SK-N-DZ (cell line): ENCODE measurements around the gene AGA. TPM values are rescaled to one million over a fixed set of nuclear protein-coding genes. Genes with fewer than 3 reads are reported as not detected.

Experiments used
- DNase-seq: peaks from one replicate; pipeline ENCODE4 v3.0.0-alpha.2; 2015; ENCODE audit warnings: low spot score
- polyA plus RNA-seq, 2 experiments: library from polyadenylated mRNA; depleted of rRNA; stranded (reverse); fragments of >200 nt; gene quantifications; 2 replicates each; pipeline ENCODE4 v1.2.3, GENCODE V29; 2014

Gene AGA
- polyA plus RNA-seq (2014; cell fraction: cytosol; rRNA removed) = 8.4 and 9.7 TPM in 2 replicates
- polyA plus RNA-seq (2014; cell fraction: nucleus; rRNA removed) = 4.2 and 5.2 TPM in 2 replicates

DNA sequence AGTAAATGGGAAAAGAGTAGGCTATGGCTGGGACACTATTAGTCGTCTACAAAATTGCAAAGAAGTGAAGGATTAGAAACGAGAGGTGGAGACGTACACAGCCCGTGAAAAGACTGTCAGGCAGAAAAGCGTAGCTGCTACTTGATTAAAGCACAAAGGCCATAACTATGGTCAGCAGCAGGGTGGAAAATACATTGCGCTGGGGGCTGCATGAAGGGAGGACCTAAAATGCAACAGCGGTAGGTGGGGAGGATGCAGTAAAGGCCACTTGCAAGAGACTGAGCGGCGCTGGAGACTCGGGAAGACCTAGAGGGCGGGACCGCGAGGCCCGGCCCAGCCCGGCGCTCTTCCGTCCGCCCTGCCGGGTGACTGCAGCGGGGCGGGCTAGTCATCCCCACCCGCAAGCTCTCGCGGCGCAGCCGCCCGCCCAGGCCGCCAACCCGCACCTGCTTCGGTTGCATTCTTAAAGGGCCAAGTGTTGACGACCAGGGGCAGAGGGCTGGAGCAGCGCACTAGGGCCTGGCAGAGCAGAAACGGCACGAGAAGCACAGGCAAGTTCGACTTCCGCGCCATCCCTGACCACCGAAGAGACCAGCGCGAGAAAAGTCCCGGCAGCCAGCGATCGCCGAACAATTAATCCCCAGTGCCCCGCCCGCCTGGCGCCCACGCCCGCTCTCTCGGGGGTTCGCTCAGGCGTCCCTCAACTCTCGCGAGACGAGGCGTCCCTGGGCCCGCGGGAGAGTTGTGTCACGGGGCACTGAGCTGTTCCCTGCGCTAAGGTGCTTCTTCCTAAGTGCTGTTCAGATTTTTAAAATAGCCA, at the start of gene AGA:
Gene AGA (minus strand): TSS at position 635 of the 820 bp plus-strand sequence. CDS start 62 bp downstream, at position 573.
- peak; percentile 90 for DNase-seq

DNA sequence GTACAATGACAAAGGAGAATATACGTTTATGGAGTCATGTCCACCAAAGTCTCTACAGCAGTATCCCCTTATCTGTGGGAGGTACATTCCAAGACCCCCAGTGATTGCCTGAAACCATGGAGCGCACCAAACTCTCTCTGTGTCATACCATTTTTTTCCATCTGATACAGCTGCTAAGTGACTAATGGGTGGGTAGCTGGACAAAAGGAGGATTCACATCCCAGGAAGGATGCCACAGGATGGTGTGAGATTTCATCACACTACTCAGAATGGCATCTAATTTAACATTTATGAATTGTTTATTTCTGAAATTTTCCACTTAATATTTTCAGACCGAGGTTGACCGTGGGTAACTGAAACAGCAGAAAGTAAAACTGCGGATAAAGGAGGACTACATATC, 49.8 kb upstream of the AGA start:
- DNase-seq = no peak

DNA sequence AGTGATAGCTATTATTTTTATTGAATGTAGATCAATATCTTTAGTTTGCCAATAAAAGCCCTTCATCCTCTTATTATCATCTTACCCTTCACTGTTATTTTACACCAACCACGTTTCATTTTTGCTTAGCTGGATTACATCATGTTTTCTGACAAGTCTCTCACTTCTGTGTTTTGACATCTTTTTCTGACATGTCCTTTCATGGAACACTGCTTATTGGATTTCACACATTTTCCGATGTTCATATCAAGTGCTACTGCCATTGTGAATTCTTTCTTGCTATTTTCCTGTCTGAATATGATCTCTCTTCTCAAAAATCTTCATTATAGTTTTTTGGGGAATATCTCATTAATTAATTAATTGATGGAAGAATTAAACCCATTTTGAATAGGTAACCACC, 48.5 kb upstream of the AGA start:
- no peak for DNase-seq

DNA sequence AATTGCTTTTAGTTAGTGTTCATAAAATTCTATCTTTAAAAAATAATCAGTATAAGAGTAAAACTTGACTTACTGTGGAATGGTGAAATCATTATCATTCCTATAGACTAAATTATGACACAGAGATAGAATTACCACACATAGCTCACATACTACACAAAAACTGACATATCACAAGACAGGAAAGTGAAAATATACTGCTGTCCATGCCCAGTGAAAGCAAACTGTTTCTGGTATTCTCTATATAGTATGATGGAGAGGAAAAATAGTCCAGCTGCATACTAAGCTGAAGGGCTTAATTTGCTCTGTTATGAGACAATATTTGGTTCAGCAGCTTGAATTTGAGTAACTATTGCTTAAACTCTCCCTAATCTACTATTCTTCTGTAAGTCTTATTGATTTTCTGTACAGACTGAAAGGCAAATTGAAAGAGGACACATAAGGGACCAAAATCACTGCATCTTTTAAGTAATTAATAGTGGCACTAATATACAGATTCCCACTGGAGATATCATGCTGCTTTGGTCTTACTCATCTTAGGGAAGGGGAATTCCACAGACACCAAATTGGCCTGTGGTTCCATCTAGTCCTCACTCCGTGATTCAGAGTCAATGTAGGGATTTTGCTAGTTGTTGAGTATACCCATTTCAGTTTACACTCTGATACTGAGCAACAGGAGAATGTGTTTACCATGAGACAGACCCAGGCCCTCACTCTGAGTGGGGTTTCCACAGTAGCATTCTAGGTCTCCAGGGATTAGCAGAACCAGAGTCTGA, 47.4 kb upstream of the AGA start:
- DNase-seq = no peak

DNA sequence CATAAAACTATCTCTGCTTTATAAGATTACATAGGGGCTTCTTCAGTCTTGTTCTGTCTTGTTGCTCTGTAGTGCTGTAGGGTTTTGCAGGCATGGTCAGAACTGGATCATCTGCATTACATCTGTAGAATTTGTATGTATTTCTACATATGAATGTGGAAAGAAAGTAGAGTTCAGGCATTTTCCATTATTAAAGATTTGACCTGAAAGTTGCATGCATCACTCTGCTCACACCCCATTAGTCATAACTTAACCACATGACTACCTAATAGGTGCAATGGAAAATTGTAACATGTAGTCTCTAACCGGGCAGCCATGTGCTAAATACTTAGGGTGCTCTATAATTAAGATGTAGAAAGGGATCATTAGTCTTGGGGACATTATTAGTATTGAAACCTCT, 45.7 kb upstream of the AGA start:
- no peak for DNase-seq

DNA sequence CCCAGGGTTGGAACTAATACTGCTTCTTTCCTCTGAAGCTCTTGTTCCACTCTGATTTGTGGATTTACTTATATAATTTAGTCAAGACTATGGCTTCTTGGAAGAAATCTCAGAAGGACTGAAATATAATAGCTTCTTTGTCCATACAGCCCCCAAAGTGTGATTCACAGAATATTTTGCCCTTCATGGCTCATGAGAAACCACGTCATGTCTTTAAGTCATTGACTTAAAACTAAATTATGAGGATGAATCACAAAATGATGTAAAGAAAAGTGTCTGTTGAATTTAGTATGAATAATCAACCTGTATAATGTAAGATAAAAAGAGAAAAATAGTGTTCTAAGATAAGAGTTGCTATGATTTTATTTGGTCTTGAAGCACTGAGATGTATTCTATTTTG, 43.3 kb upstream of the AGA start:
- DNase-seq = no peak

DNA sequence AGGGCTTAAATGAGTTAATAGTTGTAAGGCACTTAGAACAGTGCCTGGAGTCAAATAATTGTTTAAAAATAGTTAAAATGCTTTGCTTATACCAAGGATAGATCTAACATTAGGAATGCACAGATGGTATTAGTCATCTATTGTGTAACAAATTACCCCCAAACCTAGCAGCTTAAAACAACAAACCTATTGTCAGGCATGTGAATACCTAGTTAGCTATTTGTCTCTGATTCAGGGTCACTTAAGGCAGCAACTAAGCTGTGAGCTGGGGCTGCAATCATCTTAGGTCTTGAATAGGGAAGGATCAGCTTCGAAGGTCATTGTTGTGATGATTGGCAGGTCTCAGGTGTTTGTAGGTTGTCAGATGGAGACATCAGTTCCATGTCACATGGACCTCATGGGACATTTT, 42.4 kb upstream of the AGA start:
- DNase-seq = no peak

DNA sequence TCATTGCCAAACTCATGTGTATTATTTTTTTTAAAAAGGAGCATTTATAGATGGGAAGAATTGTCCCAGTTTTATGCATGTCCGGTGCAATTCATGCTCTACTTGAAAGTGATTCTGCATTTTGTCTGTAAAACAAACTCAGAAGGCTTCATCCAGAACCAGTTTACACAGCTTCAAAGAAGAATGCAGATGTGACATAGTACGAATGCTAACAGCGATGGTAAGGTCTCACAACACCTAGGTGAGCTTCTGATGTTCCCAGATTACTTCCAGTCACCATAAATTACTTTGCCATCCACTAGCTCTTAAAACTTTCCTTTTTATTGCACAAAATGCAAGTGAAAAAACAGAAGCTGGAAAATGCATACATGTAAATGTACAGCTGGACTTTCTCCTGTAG, 41.5 kb upstream of the AGA start:
- no peak for DNase-seq

DNA sequence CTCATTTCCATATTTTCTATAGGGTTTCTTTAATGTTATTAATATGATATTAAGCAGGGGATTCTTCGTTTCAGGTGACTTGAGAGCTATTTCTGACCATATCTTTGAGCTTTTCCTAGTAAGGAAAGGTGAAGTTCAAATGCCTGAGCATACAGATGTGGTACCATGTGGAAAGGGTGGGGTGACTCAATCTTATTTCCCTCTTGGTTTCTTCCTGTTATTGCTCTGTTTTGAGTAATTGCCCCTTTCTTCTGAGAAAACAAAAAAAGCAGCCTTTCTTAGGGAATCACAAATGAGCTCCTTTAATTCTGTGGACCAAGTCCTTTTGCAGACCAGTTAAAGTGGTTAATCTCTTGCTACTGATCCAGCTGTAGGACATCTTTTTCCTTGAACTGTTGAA, 41.0 kb upstream of the AGA start:
- no peak for DNase-seq

DNA sequence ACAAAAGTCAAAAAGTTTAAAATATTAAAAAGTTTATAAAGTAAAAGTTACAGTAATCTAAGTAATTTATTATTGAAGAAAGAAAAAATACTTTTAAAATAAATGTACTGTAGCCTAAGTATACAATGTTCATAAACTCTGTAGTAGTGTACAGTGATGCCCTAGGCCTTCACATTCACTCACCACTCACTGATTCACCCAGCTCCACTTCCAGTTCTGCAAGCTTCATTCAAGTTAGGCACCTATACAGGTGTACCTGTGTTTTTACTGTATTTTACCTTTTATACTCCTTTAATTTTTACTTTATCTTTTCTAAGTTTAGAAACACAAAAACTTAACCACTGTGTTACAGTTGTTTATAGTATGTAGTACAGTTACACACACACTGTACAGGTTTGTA, 40.1 kb upstream of the AGA start:
- no peak for DNase-seq

DNA sequence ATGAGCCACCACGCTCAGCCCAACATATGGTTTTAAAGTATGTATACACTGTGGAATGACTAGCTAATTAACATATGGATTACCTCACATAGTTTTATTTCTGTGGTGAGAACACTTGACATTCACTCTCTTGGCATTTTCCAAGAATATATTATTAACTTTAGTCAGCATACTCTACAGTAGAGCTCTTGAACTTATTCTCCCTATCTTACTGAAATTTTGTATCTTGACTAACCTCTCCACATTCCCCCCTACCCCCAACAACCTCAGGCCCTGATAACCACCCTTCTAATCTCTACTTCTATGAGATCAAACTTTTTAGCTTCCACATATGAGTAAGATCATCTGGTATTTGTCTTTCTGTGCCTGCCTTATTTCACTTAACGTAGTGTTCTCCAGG, 38.6 kb upstream of the AGA start:
- DNase-seq = no peak

DNA sequence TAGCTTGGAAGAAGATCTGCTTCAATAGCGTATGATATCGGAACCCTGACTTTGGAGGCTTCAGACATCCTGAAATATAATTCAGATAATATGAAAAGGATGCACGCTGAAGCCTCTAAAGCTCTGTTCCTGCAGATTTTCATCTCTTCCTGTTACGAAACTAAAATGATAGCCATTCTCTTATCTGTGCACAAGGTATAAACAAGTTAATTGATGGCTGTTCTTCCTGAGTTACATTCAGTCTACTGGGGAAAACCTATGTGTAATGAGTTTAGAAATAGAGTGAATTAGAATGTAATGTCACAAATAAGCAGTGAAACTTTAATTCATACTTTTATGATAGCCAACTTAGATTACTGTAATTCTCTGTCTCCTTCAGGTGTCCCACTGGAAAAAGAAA, 36.8 kb upstream of the AGA start:
- DNase-seq = peak; percentile 13

DNA sequence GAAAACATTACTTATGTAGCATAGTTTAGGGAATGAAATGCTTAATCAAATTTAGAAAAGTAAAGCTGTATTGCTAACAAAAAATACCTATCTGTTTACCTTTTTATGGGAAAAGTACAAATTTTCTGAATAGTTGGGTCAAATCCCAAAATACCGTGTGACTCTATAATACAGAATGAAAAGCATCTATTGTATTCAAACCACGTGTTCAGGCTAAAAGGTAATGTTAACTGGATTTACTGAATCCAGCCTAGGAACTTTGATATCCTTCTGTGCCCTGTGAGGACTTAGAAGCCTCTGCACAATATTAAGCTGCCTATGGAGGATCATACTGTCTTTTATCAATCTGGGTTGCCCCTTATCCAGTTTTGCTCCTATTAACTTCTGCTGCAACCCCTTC, 36.3 kb upstream of the AGA start:
- DNase-seq = no peak

DNA sequence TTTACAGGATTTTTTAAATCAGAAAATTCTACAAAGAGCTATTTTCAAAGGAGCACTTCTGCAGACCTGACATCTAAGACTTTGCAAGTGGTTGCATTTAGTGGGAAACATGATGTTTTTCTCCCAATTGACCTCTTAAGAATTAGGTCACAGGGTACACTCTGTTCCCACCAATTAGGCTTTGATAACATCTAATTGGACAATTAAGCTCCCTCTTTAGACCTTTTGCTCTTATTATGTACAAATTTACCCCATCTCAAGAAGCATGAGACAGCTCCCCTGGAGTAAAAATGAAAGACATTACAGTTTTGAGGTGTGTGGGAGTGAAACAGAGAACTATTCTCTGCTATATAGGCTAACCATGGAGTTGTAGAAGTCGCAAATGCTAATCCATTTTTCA, 31.8 kb upstream of the AGA start:
- peak; percentile 94 for DNase-seq

DNA sequence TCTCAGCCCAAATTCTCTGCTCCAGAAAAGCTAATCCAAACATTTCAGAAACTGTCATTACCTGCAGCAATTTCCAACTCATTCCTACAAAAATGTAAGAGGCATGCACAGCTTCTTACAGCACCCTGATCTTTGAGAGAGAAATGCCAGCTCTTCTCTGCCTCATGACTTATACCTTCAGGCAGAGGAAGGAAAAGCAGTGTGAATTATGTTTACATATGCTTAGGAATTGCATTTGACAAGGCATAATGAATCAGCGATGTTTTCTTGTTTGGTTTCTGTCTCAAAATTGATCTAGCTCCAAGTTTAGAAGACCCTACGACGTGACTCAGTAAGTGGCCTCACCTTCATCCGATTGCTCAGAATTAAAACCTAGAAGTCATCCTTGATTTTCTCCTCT, 21.8 kb upstream of the AGA start:
- no peak for DNase-seq

DNA sequence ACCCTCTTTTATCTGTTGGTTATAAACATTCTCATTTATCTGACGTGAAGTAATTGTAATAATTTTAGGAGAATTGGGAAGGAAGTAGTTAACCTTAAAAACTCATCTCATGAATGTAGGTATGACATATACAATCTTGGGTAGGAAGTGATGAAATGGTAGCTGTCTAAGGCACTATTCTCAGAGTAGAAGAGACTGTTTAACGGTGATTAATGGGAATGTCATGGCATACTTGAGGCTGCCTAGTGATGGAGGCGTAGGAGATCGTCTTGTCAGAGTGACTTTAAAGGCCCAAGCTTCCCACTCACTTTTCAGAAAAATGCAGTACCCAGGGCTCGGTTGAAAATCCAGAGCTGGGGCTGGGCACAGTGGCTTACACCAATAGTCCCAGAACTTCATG, 19.4 kb upstream of the AGA start:
- DNase-seq = no peak

DNA sequence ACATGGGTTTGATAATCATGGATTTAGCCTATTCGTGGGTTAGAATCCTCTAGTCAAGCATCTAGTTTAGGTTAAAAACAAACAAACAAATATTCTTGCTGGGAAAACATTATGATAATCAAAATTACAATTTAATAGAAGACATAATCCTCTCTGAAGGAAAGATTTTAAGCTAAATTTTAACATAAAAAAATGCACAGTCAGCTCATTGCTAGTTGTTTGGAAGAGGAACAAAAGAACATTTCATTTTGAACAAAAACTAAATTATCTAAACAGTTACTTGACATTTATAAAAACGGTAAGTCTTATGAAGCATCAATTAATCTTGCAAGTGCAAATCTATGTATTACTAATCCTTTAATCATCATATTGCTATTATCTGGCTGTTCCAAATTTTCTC, 18.2 kb upstream of the AGA start:
- no peak for DNase-seq

DNA sequence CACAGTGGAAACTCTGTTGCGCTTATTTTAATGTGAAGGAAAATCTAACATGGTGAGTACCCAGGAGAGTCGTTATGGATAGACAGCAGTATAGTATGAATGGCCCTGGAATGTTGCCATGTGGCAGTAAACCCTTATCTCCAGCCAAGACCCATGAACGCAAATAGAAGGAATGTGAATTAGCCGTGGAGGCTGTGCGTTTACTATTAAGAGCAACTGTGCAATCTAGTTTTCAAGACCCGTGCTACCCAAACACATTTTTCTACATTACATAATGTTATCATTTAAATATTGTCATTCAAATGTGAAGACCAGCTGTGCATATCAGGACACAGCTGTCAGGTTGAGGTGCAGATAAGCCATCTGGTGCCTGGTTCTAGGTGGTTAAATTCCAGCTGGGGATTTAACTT, 13.3 kb upstream of the AGA start:
- no peak for DNase-seq

DNA sequence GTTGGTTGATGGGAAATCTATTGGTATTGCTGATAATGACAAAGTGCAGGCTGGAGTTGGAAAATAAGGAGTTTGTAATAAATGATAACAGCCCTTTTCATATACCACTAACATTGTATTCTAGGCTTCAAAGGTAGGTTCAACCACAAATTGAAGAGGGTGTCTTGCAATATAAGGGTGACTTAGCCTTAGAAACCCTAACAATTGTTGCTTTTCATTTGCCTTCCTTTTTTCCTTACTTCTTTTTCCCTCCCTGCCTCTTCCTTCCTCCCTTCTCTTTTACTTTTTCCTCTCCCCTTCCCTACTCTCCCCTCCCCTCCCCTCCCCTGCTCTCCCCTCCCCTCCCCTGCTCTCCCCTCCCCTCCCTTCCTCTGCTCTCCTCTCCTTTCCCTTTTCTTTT, 10.9 kb upstream of the AGA start:
- no peak for DNase-seq

DNA sequence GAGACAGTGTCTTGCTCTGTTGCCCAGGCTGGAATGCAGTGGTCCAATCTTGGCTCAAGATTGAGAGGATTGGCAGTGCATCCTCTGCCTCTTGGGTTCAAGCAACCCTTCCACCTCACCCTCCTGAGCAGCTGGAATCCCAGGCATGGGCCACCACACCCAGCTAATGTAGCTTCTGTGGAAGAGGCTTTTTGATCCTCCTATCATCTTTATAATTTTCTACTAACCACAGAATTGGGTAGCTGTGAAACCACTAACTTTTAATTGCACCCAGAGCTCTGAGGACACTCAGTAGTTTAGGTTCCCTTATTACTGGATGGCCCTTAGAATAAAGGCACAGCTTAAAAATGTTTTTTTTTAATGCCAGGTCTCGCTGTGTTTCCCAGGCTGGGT, 8.9 kb upstream of the AGA start:
- no peak for DNase-seq

DNA sequence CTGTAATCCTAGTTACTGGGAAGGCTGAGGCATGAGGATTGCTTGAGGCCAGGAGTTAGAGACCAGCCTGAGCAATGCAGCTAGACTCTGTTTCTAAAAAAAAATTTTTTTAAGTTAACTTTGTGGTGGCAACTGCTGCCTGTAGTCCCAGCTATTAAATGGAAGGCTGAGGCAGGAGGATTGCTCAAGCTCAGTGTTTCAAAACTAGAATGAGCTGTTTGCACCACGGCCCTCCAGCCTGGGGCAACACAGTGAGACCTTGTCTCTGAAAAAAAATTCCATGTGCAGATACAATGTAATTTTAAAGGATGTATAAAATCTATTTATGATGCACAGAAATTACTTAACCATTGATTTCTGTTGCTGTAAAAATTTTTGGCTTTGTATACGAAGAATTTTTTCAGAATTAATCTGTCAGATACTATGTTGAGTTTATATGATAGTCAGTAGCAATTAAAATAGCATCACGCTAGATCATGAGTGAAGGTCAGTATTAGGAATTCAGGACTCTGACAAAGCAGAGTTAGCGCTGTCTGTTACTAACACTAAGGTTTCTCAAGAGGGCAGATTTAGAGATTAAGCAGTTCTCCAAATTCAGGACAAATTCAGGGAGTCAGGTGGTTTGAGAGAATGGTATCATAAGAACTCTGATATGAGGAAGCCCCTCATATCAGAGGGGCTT, 8.3 kb upstream of the AGA start:
- no peak for DNase-seq

DNA sequence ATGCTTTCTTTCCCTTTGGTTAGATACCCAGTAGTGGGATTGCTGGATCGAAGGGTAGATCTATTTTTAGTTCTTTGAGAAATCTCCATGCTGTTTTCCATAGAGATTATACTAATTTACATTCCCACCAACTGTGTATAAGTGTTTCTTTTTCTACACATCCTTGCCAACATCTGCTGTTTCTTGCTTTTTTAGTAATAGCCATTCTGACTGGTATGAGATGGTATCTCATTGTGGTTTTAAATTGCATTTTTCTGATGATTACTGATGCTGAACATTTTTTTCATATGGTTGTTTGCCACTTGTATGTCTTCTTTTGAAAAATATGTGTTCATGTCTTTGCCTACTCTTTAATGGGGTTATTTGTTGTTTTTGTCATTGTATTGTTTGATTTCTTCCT, 6.6 kb upstream of the AGA start:
- DNase-seq = no peak
